Small intestine (tissue), 7 donors: ENCODE measurements around the gene SLC4A5. TPM values are rescaled to one million over a fixed set of nuclear protein-coding genes. Genes with fewer than 3 reads are reported as not detected.
A peak's percentile ranks its signal among the peaks of the same experiment; 100 is the strongest.

Experiments
- DNase-seq, 2 donors: peaks; one replicate each; pipeline versions ENCODE4 v3.0.0 to v3.0.0-alpha.2; 2013
- FAIRE-seq: peaks from 2 replicates; lab custom pipeline; 2012; peaks lifted over from hg19 to GRCh38; lab: Jason Lieb, UNC
- H3K27ac ChIP-seq, 3 donors: one replicate each; pipeline ENCODE4 v1.5.1; 2013; ENCODE audit warnings: low read length in 2 of 3, mild to moderate bottlenecking in 2 of 3, control low read depth in 1 of 3, inconsistent platforms in 1 of 3, low read depth in 1 of 3, moderate library complexity in 1 of 3
- H3K27me3 ChIP-seq, 3 donors: one replicate each; pipeline ENCODE4 v1.6.1; 2013; ENCODE audit warnings: low read length in 3 of 3, inconsistent platforms in 1 of 3; ENCODE audit not compliant: control insufficient read depth in 3 of 3, insufficient read depth in 3 of 3
- H3K36me3 ChIP-seq, 3 donors: one replicate each; pipeline ENCODE4 v1.6.1; 2013; ENCODE audit warnings: low read length in 3 of 3, inconsistent platforms in 1 of 3, low read depth in 1 of 3, mild to moderate bottlenecking in 1 of 3, moderate library complexity in 1 of 3; ENCODE audit not compliant: control insufficient read depth in 3 of 3, insufficient read depth in 2 of 3
- H3K4me1 ChIP-seq, 3 donors: one replicate each; pipeline ENCODE4 v1.6.1; 2013; ENCODE audit warnings: low read length in 2 of 3, inconsistent platforms in 1 of 3, low read depth in 1 of 3, mild to moderate bottlenecking in 1 of 3, moderate library complexity in 1 of 3; ENCODE audit not compliant: control insufficient read depth in 3 of 3, insufficient read depth in 2 of 3
- H3K4me3 ChIP-seq, 3 donors: one replicate each; pipeline ENCODE4 v1.5.1; 2013; ENCODE audit warnings: low read length in 3 of 3, control low read depth in 1 of 3, inconsistent platforms in 1 of 3, low read depth in 1 of 3, mild to moderate bottlenecking in 1 of 3, moderate library complexity in 1 of 3
- H3K9me3 ChIP-seq, 2 donors: one replicate each; pipeline ENCODE4 v1.6.1; 2013; ENCODE audit warnings: low read depth in 1 of 2, low read length in 1 of 2; ENCODE audit not compliant: control insufficient read depth in 2 of 2, insufficient read depth in 1 of 2
- WGBS, 3 donors: extraction: QIAGEN DNeasy Blood & Tissue Kit; methylation state at CpG; one replicate each; pipeline ENCODE4 v1.1.7; 2013; 5-methylcytosine and 5-hydroxymethylcytosine counted together
- polyA plus RNA-seq, 4 donors: library from polyadenylated mRNA; stranded (reverse) in 3 of 4; unstranded in 1 of 4; fragments of 200-250 nt in 3 of 4; fragments of 120-200 nt in 1 of 4; gene quantifications; one replicate each; pipeline versions ENCODE4 v1.2.1 to v1.2.3, GENCODE V29; 2013
- donor health status: healthy with polysubstance abuse.
- donor health status: control.
- donor health status: control.
- donor health status: Bipolar disorder and iron deficiency.
- donor health status: healthy.

Gene SLC4A5
- polyA plus RNA-seq, 4 donors = 0.43 to 2.0 (median 0.59) TPM; not detected in 1

GRCh38 chr2:74201596-74201995 is 141.6 kb downstream of the SLC4A5 start:
- Histone ChIP-seq H3K4me3 (no peak overlapping the region), H3K27ac (no peak overlapping the region), H3K27me3 (peaks cover 0 to 14% (median 0%) of the 10 kb centered on the region in 3 donors), H3K4me1 (peaks cover 7 to 12% (median 11%) of the 10 kb centered on the region in 3 donors), H3K9me3 (peaks cover 0 to 5% of the 10 kb centered on the region in 2 donors), H3K36me3 (peaks cover 0 to 2% (median 0%) of the 10 kb centered on the region in 3 donors)
- DNase-seq (no peak), FAIRE-seq (no peak)
- WGBS, 3 donors = 28 to 36% (median 30%) methylated on average over 1 of the region's 1 CpG

- no peak overlapping the region for H3K27ac ChIP-seq
- FAIRE-seq (no peak), DNase-seq (no peak)
- H3K4me1 ChIP-seq = peaks cover 7 to 8% (median 8%) of the 10 kb centered on the region in 3 donors
- H3K27me3 ChIP-seq = peaks cover 0 to 14% (median 0%) of the 10 kb centered on the region in 3 donors
- WGBS, 3 donors = 78 to 84% (median 78%) methylated on average over 3 of the region's 3 CpGs
- H3K4me3 ChIP-seq = no peak overlapping the region
- H3K36me3 ChIP-seq = no peaks in the 10 kb centered on the region
- peaks cover 0 to 5% of the 10 kb centered on the region in 2 donors for H3K9me3 ChIP-seq
Measured at GRCh38 chr2:74201196-74201595, 142.0 kb downstream of the SLC4A5 start.

GRCh38 chr2:74199871-74200305 is 143.3 kb downstream of the SLC4A5 start:
- DNase-seq (peak in 1 of 2 donors; percentile 8), FAIRE-seq (no peak)
- Histone ChIP-seq H3K27me3 (peaks cover 0 to 14% (median 0%) of the 10 kb centered on the region in 3 donors), H3K36me3 (no peaks in the 10 kb centered on the region), H3K9me3 (peaks cover 0 to 5% of the 10 kb centered on the region in 2 donors), H3K4me3 (peak overlapping the region in 2 of 3 donors; percentile 57 to 62), H3K27ac (peak overlapping the region in 1 of 3 donors; percentile 5), H3K4me1 (peaks cover 0 to 7% (median 4%) of the 10 kb centered on the region in 3 donors)
- 27 to 37% (median 32%) methylated on average over 8 of the region's 8 CpGs for WGBS, 3 donors

GRCh38 chr2:74199275-74199701 is 143.9 kb downstream of the SLC4A5 start:
- H3K4me3 ChIP-seq = peak overlapping the region; percentile 12 to 62 (median 57)
- peak overlapping the region; percentile 63 to 97 (median 93) for H3K27ac ChIP-seq
- FAIRE-seq (no peak), DNase-seq (no peak)
- peaks cover 0 to 4% (median 4%) of the 10 kb centered on the region in 3 donors for H3K4me1 ChIP-seq
- WGBS, 3 donors = 1 to 2% (median 1%) methylated on average over 19 to 20 of the region's 20 CpGs
- peaks cover 0 to 14% (median 0%) of the 10 kb centered on the region in 3 donors for H3K27me3 ChIP-seq
- no peaks in the 10 kb centered on the region for H3K36me3 ChIP-seq
- H3K9me3 ChIP-seq = peaks cover 0 to 5% of the 10 kb centered on the region in 2 donors

GRCh38 chr2:74198461-74199274 is 144.5 kb downstream of the SLC4A5 start, which contains the start of gene MTHFD2:
TSS of gene MTHFD2 (plus strand) at chr2:74198615. CDS start at chr2:74198642, 27 bp downstream.
- Histone ChIP-seq H3K36me3 (no peaks in the 10 kb centered on the region), H3K4me1 (peaks cover 0 to 4% (median 4%) of the 10 kb centered on the region in 3 donors), H3K27ac (peak within 1 kb of the TSS; percentile 63 to 97 (median 93)), H3K27me3 (peaks cover 0 to 14% (median 0%) of the 10 kb centered on the region in 3 donors), H3K9me3 (peaks cover 0 to 5% of the 10 kb centered on the region in 2 donors), H3K4me3 (peak within 1 kb of the TSS; percentile 54 to 62 (median 57))
- DNase-seq = peak; percentile 91 to 98
- 0% methylated on average over 71 to 96 of the region's 96 CpGs for WGBS, 3 donors
- no peak for FAIRE-seq

GRCh38 chr2:74198023-74198460 is 145.2 kb downstream of the SLC4A5 start:
- peaks cover 0 to 14% (median 0%) of the 10 kb centered on the region in 3 donors for H3K27me3 ChIP-seq
- FAIRE-seq (no peak), DNase-seq (no peak)
- peaks cover 0 to 5% of the 10 kb centered on the region in 2 donors for H3K9me3 ChIP-seq
- no peaks in the 10 kb centered on the region for H3K36me3 ChIP-seq
- H3K4me3 ChIP-seq = peak overlapping the region in 2 of 3 donors; percentile 57 to 62
- H3K27ac ChIP-seq = peak overlapping the region in 2 of 3 donors; percentile 63 to 97
- H3K4me1 ChIP-seq = peaks cover 0 to 4% (median 4%) of the 10 kb centered on the region in 3 donors
- 36 to 39% (median 38%) methylated on average over 17 to 18 of the region's 18 CpGs for WGBS, 3 donors

- H3K27ac ChIP-seq = no peak overlapping the region
- H3K9me3 ChIP-seq = peaks cover 0 to 5% of the 10 kb centered on the region in 2 donors
- no peak for DNase-seq
- H3K36me3 ChIP-seq = no peaks in the 10 kb centered on the region
- peaks cover 0 to 14% (median 0%) of the 10 kb centered on the region in 3 donors for H3K27me3 ChIP-seq
- no peak overlapping the region for H3K4me3 ChIP-seq
- no peak for FAIRE-seq
- WGBS, 3 donors = 80 to 83% (median 82%) methylated on average over 4 of the region's 4 CpGs
- peaks cover 0 to 4% (median 4%) of the 10 kb centered on the region in 3 donors for H3K4me1 ChIP-seq
Measured at GRCh38 chr2:74197049-74197448, 146.2 kb downstream of the SLC4A5 start.

GRCh38 chr2:74194799-74195198 is 148.4 kb downstream of the SLC4A5 start:
- Histone ChIP-seq H3K36me3 (no peaks in the 10 kb centered on the region), H3K4me1 (peaks cover 0 to 4% (median 2%) of the 10 kb centered on the region in 3 donors), H3K27ac (no peak overlapping the region), H3K27me3 (peaks cover 0 to 14% (median 0%) of the 10 kb centered on the region in 3 donors), H3K4me3 (no peak overlapping the region), H3K9me3 (peaks cover 0 to 5% of the 10 kb centered on the region in 2 donors)
- DNase-seq = peak in 1 of 2 donors; percentile 67
- no peak for FAIRE-seq
- 28 to 56% (median 38%) methylated on average over 1 of the region's 1 CpG for WGBS, 3 donors
